HepG2 (cell line): ENCODE data around the gene SLC6A8. TPM values are rescaled to one million over a fixed set of nuclear protein-coding genes. Genes with fewer than 3 reads are reported as not detected.
A peak's percentile ranks its signal among the peaks of the same experiment; 100 is the strongest.

Experiments used
- ATAC-seq: fragments of 200-7000 bp; cut with Tn5 transposase; 3 replicates; pipeline ENCODE4 v1.9.1; 2020; ENCODE audit warnings: mild to moderate bottlenecking, moderate library complexity
- BruUV-seq: library from RNA; stranded (reverse); fragments of 400-500 nt; replicated peaks from 2 replicates; lab custom pipeline; 2021; lab: Mats Ljungman, UMichigan
- CTCF ChIA-PET: fragments of 300-600 bp; formaldehyde crosslinking; extraction: SDS; loops from one replicate; lab custom pipeline; 2021; ENCODE audit warnings: low total read pairs, inconsistent platforms, low intra/inter-chr PET ratio; lab: Yijun Ruan, JAX
- POLR2A ChIA-PET: fragments of 350-600 bp; sonication (Branson Sonifier 250); formaldehyde crosslinking; loops from one replicate; lab custom pipeline; 2020; ENCODE audit warnings: antibody characterized with exemption, inconsistent platforms; lab: Yijun Ruan, JAX
- DNase-seq: peaks from one replicate; pipeline ENCODE4 v3.0.0-alpha.2; 2015; ENCODE audit warnings: low spot score
- FAIRE-seq: peaks from 3 replicates; lab custom pipeline; 2011; peaks lifted over from hg19 to GRCh38; lab: Jason Lieb, UNC
- H2AFZ ChIP-seq: one replicate; pipeline ENCODE4 v1.6.1; 2011; ENCODE audit warnings: low read length, inconsistent platforms
- H3K27ac ChIP-seq: fragments of 300-600 bp; 3 replicates; pipeline ENCODE4 v1.8.0; 2011; ENCODE audit warnings: mixed run types, mild to moderate bottlenecking, mixed read lengths, low read length, inconsistent platforms; ENCODE audit not compliant: insufficient read depth; ENCODE audit errors: extremely low read length
- H3K27me3 ChIP-seq, 2 experiments: fragments of 200-600 bp in 1 of 2; 2 replicates in 1 of 2; 3 replicates in 1 of 2; pipeline versions ENCODE4 v1.6.0 to v1.8.0; 2011; ENCODE audit warnings: low read length in 2 of 2, mild to moderate bottlenecking in 2 of 2, moderate library complexity in 2 of 2, inconsistent platforms in 1 of 2; ENCODE audit not compliant: insufficient read depth in 2 of 2, control insufficient read depth in 1 of 2
- H3K36me3 ChIP-seq, 2 experiments: fragments of 200-600 bp in 1 of 2; replicated peaks in 1 of 2; 2 replicates in 1 of 2; 3 replicates in 1 of 2; pipeline versions ENCODE4 v1.5.1 to v1.8.0; 2011; ENCODE audit warnings: low read length in 2 of 2, inconsistent platforms in 1 of 2; ENCODE audit not compliant: insufficient read depth in 2 of 2, control insufficient read depth in 1 of 2
- H3K4me1 ChIP-seq: 2 replicates; pipeline ENCODE4 v1.5.1; 2012; ENCODE audit warnings: low read length, inconsistent platforms; ENCODE audit not compliant: insufficient read depth
- H3K4me2 ChIP-seq: 2 replicates; pipeline ENCODE4 v1.6.0; 2011; ENCODE audit warnings: low read depth, low read length, inconsistent platforms
- H3K4me3 ChIP-seq, 3 experiments: fragments of 200-600 bp in 1 of 3; sonication (generic), shearing (Covaris generic) in 1 of 3; replicated peaks in 1 of 3; 2 replicates each; pipeline ENCODE4 v1.5.1; 2011 to 2016; ENCODE audit warnings: low read length in 3 of 3, inconsistent platforms in 2 of 3, low read depth in 2 of 3, mild to moderate bottlenecking in 2 of 3, control low read depth in 1 of 3, mixed read lengths in 1 of 3; ENCODE audit not compliant: insufficient read depth in 1 of 3
- H3K79me2 ChIP-seq: one replicate; pipeline ENCODE4 v1.6.1; 2011; ENCODE audit warnings: low read length, inconsistent platforms; ENCODE audit not compliant: insufficient read depth
- H3K9ac ChIP-seq: 2 replicates; pipeline ENCODE4 v1.6.0; 2011; ENCODE audit warnings: mild to moderate bottlenecking, low read depth, low read length, inconsistent platforms; ENCODE audit not compliant: insufficient read depth
- H3K9me3 ChIP-seq: 2 replicates; pipeline ENCODE4 v1.5.1; 2012; ENCODE audit warnings: mild to moderate bottlenecking, low read length
- H4K20me1 ChIP-seq: 2 replicates; pipeline ENCODE4 v1.6.0; 2011; ENCODE audit warnings: inconsistent platforms, mild to moderate bottlenecking, low read length, moderate library complexity; ENCODE audit not compliant: insufficient read depth
- DNMT1 ChIP-seq: sonication (generic); formaldehyde crosslinking; IDR thresholded peaks from 2 replicates; pipeline ENCODE4 v1.5.1; 2020; ENCODE audit warnings: mild to moderate bottlenecking, missing genetic modification reagents
- RELA ChIP-seq: sonication (generic); formaldehyde crosslinking; IDR thresholded peaks from 2 replicates; pipeline ENCODE4 v1.4.0; 2020; ENCODE audit warnings: missing genetic modification reagents
- ZBTB38 ChIP-seq: sonication (generic); formaldehyde crosslinking; IDR thresholded peaks from 2 replicates; pipeline ENCODE4 v1.5.1; 2020; ENCODE audit warnings: mild to moderate bottlenecking, missing genetic modification reagents
- ZBTB7A ChIP-seq: sonication (generic); formaldehyde crosslinking; IDR thresholded peaks from 2 replicates; pipeline ENCODE4 v1.8.0; 2022; ENCODE audit warnings: mild to moderate bottlenecking, missing genetic modification reagents
- ZNF350 ChIP-seq: sonication (generic); formaldehyde crosslinking; IDR thresholded peaks from 2 replicates; pipeline ENCODE4 v1.4.0; 2020; ENCODE audit warnings: mild to moderate bottlenecking, low read depth, missing genetic modification reagents, borderline replicate concordance
- WGBS: methylation state at CpG from one replicate; pipeline ENCODE4 v1.1.6; 2017; ENCODE audit warnings: low lambda C conversion rate; 5-methylcytosine and 5-hydroxymethylcytosine counted together
- in situ Hi-C: cut with HindIII; loops from 2 replicates; pipeline ENCODE4 v1.10.0; 2017; ENCODE audit warnings: low pct_unique_long_range_greater_than_20kb; ENCODE audit not compliant: extremely low pct_ligation_motif_present
- intact Hi-C: fragments of 100-400 bp; cut with micrococcal nuclease; formaldehyde crosslinking; loops from one replicate; pipeline ENCODE4 v1.10.0; 2022; ENCODE audit not compliant: unreplicated experiment
- polyA plus RNA-seq, 8 experiments: library from polyadenylated mRNA; depleted of rRNA in 3 of 8; stranded (reverse) in 7 of 8; unstranded in 1 of 8; fragments of >200 nt; fragmentation: Illumina TruSeq in 4 of 8; extraction: Trizol in 4 of 8; gene quantifications; 2 replicates each; pipeline versions ENCODE4 v1.2.1 to v1.2.3, GENCODE V29; 2011 to 2016; ENCODE audit warnings: low read depth in 4 of 8, missing spikeins in 1 of 8, mixed read lengths in 1 of 8; ENCODE audit not compliant: insufficient read depth in 1 of 8
- total RNA-seq, 5 experiments: library from RNA; depleted of rRNA; stranded (reverse); fragments of >200 nt; fragmentation: Illumina TruSeq; extraction: Trizol; gene quantifications; 2 replicates each; pipeline ENCODE4 v1.2.3, GENCODE V29; 2016; ENCODE audit warnings: low read depth in 1 of 5
- TF ChIP-seq, protein P1 (sequence below): sonication (generic); formaldehyde crosslinking; conservative IDR thresholded peaks from 2 replicates; pipeline ENCODE4 v1.4.0; 2020; ENCODE audit warnings: missing genetic modification reagents
- TF ChIP-seq, protein P2 (sequence below): sonication (generic); formaldehyde crosslinking; IDR thresholded peaks from 2 replicates; pipeline ENCODE4 v1.5.1; 2020; ENCODE audit warnings: mild to moderate bottlenecking, missing genetic modification reagents, borderline replicate concordance

SLC6A8 gene
- total and polyA plus RNA-seq, 2 of the 13 experiments (the other 11 are each of a cell fraction or from before 2014, with no cell fraction given) = 13.9 to 176 TPM

DNA sequence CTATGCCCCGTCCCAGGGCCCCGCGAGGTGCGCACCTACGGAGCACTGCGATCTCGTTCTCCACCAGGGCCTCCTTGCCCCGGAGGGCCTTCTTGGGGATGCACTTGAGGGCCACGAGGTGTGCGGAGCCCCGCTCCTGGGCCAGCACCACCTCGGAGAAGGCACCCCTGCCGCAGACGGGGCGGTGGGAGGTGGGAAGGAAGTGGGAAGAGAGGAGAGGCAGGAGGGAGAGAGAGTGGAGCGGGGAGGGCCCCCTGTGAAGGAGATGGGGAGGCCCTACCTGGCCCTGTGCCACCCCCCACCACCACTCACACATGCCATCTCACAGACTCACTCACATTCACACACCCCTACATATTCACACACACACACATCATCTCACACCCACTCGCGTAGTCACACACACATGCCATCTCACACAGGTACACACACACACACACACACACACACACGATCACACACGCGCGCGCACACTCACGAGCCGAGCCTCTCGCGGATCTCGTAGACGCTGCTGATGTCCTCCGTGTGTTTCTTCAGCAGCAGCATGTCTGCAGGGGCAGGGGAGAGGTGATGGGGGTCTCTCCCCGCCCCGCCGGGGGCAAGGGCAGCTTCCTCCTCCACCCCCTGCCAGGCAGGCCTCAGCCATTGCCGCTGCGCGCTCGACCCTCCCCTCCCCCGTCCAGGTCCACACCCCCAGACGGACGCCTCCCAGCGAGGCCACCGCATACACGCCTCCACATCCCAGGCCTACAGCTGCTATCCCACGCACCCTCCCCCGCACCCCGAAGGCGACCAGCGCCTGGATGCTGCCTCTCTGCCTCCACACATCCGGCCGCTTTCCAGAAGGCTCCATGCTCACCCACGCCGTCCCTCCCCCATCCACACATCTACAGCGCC lies 14.9 kb upstream of the SLC6A8 start (continued):
- TF ChIP-seq, protein P1, sequence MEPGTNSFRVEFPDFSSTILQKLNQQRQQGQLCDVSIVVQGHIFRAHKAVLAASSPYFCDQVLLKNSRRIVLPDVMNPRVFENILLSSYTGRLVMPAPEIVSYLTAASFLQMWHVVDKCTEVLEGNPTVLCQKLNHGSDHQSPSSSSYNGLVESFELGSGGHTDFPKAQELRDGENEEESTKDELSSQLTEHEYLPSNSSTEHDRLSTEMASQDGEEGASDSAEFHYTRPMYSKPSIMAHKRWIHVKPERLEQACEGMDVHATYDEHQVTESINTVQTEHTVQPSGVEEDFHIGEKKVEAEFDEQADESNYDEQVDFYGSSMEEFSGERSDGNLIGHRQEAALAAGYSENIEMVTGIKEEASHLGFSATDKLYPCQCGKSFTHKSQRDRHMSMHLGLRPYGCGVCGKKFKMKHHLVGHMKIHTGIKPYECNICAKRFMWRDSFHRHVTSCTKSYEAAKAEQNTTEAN (CRISPR knock-in tag) = no peak
- peak; percentile 58; the same call in 1 of the 2 replicates for TF ChIP-seq ZBTB38 (CRISPR knock-in tag)
- no peak for TF ChIP-seq RELA (CRISPR knock-in tag)
- TF ChIP-seq DNMT1 = no peak
- no peak for TF ChIP-seq ZNF350
- TF ChIP-seq ZBTB7A (CRISPR knock-in tag) = no peak
- TF ChIP-seq, all 625 proteins: peak for 4

DNA sequence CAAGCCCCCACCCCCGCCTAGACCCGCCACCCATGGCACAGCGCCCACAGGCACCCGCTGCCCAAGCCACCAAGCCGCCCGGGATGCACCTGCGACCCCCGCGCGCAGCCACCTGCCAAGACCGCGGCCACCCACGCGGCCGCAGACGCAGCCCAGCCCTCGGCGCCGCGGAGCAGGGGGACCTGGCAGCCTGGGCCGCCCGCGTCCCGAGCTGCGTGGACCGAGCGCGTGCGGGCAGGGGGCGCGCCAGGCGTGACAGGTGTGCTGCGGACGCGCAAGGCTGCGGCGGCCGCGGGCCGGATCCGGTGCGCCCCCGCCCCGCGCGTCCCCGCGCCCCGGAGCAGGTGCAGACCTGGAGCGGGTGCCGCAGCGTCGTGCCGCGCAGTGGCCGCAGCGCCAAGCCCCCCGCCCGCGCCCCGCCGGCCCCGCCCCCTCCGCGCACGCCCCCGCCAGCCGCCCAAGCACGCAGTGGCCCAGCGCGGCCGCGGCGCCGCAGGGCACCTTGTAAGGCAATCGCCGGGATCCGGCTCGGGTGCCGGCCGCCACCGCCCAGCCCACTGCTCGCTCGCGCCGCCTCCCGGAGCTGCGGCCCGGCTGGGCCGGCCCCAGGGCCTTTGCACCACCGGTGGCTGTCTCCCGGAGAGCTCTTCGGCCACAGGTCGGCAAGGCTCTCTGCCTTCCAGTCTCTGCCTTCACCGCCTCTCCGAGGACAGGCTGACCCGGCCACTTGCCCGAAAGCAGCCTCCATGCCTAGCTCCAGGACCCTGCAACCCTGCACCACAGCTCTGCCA lies 14.1 kb upstream of the SLC6A8 start, which contains the start of gene PNCK:
TSS of gene PNCK (minus strand) at position 386 of the 791 bp plus-strand sequence. CDS start 737 bp downstream, outside the sequence.
- CTCF ChIA-PET = no interaction called here
- intact Hi-C loops = no loop called here

More for the DNA sequence above, 14.1 kb upstream of the SLC6A8 start, which contains the start of gene PNCK:
- H2AFZ ChIP-seq = no peak within 1 kb of the TSS
- no peak within 1 kb of the TSS for H3K9ac ChIP-seq
- H4K20me1 ChIP-seq = no peaks in the 10 kb centered on the region
- POLR2A ChIA-PET = no interaction called here
- H3K4me1 ChIP-seq = peaks cover 63% of the 10 kb centered on the region
- no peak within 1 kb of the TSS for H3K4me2 ChIP-seq
- H3K27ac ChIP-seq = no peak within 1 kb of the TSS
- H3K27me3 ChIP-seq = no peaks in the 10 kb centered on the region
- BruUV-seq = no TSS peak
- no peaks in the 10 kb centered on the region for H3K79me2 ChIP-seq
- no peak for FAIRE-seq
- TF ChIP-seq, protein P2, sequence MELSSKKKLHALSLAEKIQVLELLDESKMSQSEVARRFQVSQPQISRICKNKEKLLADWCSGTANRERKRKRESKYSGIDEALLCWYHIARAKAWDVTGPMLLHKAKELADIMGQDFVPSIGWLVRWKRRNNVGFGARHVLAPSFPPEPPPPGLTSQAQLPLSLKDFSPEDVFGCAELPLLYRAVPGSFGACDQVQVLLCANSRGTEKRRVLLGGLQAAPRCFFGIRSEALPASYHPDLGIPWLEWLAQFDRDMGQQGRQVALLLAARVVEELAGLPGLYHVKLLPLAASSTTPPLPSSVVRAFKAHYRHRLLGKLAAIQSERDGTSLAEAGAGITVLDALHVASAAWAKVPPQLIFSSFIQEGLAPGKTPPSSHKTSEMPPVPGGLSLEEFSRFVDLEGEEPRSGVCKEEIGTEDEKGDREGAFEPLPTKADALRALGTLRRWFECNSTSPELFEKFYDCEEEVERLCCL (CRISPR knock-in tag) = no peak
- 94% methylated on average over 6 of the region's 98 CpGs for WGBS
- in situ Hi-C loops = loop anchor here (25.0 kb wide), 1 partner anchor 711 kb away; no protein-coding TSS in a partner anchor
- ATAC-seq = no peak
- H3K9me3 ChIP-seq = no peaks in the 10 kb centered on the region
- H3K4me3 ChIP-seq = no peak within 1 kb of the TSS
- no peak for DNase-seq
- H3K36me3 ChIP-seq = no peaks in the 10 kb centered on the region
